Activated CD8-positive, alpha-beta T cell treated with anti-CD3 and anti-CD28 coated beads, Interleukin-2, amount 10 ng/mL, durations not matched to agents 7 days and 5 days (primary cell): ENCODE measurements around the gene RNASE8. TPM values are rescaled to one million over a fixed set of nuclear protein-coding genes. Genes with fewer than 3 reads are reported as not detected.
"Not testable (repeated sequence)": the region's sequence is repeated elsewhere in the genome, so short reads cannot be mapped to it uniquely, and the experiment has no call there.

Experiments
- ATAC-seq: fragments of 150-1000 bp; cut with Tn5 transposase; one replicate; pipeline ENCODE4 v1.10.0; 2021; ENCODE audit warnings: moderate library complexity
- CTCF ChIA-PET: fragments of 350-600 bp; sonication (Branson Sonifier 250); formaldehyde crosslinking; loops from one replicate; lab custom pipeline; 2021; ENCODE audit warnings: antibody characterized with exemption; lab: Charles Lee
- POLR2A ChIA-PET: fragments of 350-600 bp; sonication (Branson Sonifier 250); formaldehyde crosslinking; loops from one replicate; lab custom pipeline; 2021; ENCODE audit warnings: antibody characterized with exemption; lab: Charles Lee
- DNase-seq: peaks from one replicate; pipeline ENCODE4 v3.0.0-alpha.2; 2020
- H3K27ac Mint-ChIP-seq: one replicate; pipeline ENCODE4 v1.8.0; 2021; ENCODE audit warnings: mild to moderate bottlenecking, mixed read lengths
- H3K27me3 Mint-ChIP-seq: one replicate; pipeline ENCODE4 v1.8.0; 2021; ENCODE audit warnings: low read depth, mixed read lengths
- H3K36me3 Mint-ChIP-seq: one replicate; pipeline ENCODE4 v1.8.0; 2021; ENCODE audit warnings: low read depth, mixed read lengths
- H3K4me1 Mint-ChIP-seq: one replicate; pipeline ENCODE4 v1.8.0; 2021; ENCODE audit warnings: low read depth, mixed read lengths
- H3K4me3 Mint-ChIP-seq: one replicate; pipeline ENCODE4 v1.8.0; 2021; ENCODE audit warnings: mild to moderate bottlenecking, mixed read lengths
- H3K9me3 Mint-ChIP-seq: one replicate; pipeline ENCODE4 v1.8.0; 2022; ENCODE audit warnings: mixed read lengths; ENCODE audit not compliant: insufficient read depth
- total RNA-seq, 2 experiments: library from RNA; stranded (reverse); gene quantifications; one replicate each; pipeline ENCODE4 v1.2.3, GENCODE V29; 2021

RNASE8 gene
- total RNA-seq, 2 experiments from 2014 or later: not detected

DNA sequence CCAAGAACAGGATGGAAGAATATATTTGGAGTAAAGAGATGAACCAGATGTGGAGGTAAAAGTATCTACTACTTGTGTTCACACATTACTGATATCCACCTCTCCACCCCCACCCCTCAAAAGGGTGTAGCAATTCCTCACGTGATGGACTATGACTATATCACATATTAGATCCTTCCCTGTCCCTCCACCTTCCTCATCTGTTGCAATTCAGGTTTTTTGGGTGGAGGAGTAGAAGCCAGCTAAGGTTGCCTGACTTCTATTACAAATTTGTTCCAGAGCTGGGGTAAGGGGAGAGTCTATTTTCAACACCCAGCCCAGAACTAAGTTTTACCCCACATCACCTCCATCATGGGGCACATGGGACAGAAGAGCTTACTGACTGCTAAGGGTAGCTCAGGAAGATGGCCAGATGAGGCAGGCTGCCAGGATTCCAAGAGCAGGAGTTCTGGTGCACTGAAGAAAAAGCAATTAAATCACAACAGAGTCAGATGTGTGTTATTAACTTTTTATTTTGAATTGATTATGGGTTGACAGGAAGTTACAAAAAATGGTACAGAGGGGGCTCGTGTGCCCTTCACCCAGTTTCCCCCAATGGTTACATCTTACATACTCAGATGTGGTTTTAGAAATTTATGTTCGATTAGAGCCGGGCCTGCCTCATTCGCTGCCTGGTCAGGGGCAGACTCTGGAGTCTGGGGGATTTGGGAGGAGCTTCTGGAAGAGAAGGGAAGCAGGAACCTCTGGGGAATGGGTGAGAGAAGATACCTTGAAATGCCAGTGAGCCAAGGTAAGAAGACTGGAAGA, 25.1 kb upstream of the RNASE8 start:
- ChIA-PET POLR2A (interaction anchor here (0.6 kb wide), 1 partner anchor 9 kb away, joined by 3 read pairs; no protein-coding TSS in a partner anchor), CTCF (interaction anchor here (0.9 to 12.6 kb wide), 3 partner anchors 17 to 72 kb away, joined by 3 to 117 read pairs (median 8); no protein-coding TSS in a partner anchor)
- H3K36me3 Mint-ChIP-seq: no peaks in the 10 kb centered on the region
- no peak overlapping the region for H3K4me3 Mint-ChIP-seq
- no peaks in the 10 kb centered on the region for H3K9me3 Mint-ChIP-seq
- peaks cover 10% of the 10 kb centered on the region for H3K27me3 Mint-ChIP-seq
- H3K4me1 Mint-ChIP-seq: no peaks in the 10 kb centered on the region
- DNase-seq (no peak), ATAC-seq (no peak)
- H3K27ac Mint-ChIP-seq: no peak overlapping the region

DNA sequence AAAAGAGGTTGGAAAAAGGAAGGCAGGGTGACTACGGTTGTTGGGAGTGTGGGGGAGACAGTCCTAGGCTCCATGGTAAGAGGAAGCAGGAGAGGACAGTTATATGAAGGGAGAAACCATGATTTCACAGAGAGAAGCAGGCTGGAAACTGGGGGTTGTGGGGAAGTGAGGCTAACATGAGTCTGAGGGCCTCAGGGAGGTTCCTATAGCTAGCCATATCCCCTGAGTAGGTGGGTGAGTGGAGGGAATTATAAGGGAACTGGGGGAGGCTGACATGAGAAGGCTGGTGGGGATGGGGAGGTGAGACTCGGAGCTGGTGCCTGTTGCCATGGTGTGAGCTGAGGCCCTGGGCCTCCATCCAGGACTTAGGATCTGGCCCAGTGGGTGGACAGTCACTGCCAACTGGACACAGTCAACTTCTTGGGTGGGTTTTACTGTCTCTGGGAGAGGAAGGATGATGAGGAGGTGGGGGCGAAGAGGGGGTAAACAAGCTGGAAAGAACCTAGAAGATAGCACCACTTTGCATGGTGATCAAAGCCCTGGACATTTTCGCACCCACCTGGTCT, 24.4 kb upstream of the RNASE8 start:
- no peak for DNase-seq
- Mint-ChIP-seq H3K4me1 (no peaks in the 10 kb centered on the region), H3K9me3 (no peaks in the 10 kb centered on the region), H3K36me3 (no peaks in the 10 kb centered on the region), H3K27ac (no peak overlapping the region), H3K4me3 (no peak overlapping the region), H3K27me3 (peaks cover 12% of the 10 kb centered on the region)
- ChIA-PET CTCF (interaction anchor here (2.6 to 12.6 kb wide), 2 partner anchors 18 to 71 kb away, joined by 8 to 117 read pairs; no protein-coding TSS in a partner anchor), POLR2A (interaction anchor here (0.6 to 1.3 kb wide), 2 partner anchors 37 to 546 kb away, joined by 3 to 4 read pairs; partner anchors contain the start of gene ARHGEF40)
- no peak for ATAC-seq

DNA sequence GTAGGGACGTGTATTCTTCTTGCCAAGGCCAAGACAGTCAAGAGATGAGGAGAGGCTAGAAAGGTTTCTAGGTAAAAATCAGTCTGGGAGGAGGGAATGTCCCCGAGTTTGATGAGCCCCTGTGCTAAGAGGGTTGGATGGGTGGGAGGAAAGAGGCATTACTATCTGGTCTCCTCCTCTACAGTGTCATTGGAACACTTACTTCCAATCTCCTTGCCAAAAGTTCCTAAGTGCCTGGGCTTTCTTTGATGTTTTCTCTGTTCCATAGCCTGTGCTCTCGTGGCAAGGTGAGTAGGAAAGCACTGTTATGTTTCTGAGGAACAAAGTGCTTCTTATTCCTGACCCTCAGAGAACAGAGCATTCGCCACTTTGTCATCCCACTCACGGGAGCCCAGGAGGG, 22.9 kb upstream of the RNASE8 start, which contains the start of gene RNASE13:
RNASE13 (minus strand) TSS at position 101 of the 400 bp plus-strand sequence. CDS start 519 bp downstream, outside the sequence.
- H3K9me3 Mint-ChIP-seq: no peaks in the 10 kb centered on the region
- no peak for DNase-seq
- CTCF ChIA-PET: interaction anchor here (1.8 to 12.6 kb wide), 2 partner anchors 19 to 33 kb away, joined by 5 to 117 read pairs; no protein-coding TSS in a partner anchor
- POLR2A ChIA-PET: interaction anchor here (1.3 kb wide), 1 partner anchor 35 kb away, joined by 3 read pairs; the partner anchor contains the start of gene ARHGEF40
- H3K27me3 Mint-ChIP-seq: peaks cover 14% of the 10 kb centered on the region
- no peak within 1 kb of the TSS for H3K4me3 Mint-ChIP-seq
- no peaks in the 10 kb centered on the region for H3K36me3 Mint-ChIP-seq
- H3K4me1 Mint-ChIP-seq: no peaks in the 10 kb centered on the region
- ATAC-seq: no peak
- H3K27ac Mint-ChIP-seq: no peak within 1 kb of the TSS

DNA sequence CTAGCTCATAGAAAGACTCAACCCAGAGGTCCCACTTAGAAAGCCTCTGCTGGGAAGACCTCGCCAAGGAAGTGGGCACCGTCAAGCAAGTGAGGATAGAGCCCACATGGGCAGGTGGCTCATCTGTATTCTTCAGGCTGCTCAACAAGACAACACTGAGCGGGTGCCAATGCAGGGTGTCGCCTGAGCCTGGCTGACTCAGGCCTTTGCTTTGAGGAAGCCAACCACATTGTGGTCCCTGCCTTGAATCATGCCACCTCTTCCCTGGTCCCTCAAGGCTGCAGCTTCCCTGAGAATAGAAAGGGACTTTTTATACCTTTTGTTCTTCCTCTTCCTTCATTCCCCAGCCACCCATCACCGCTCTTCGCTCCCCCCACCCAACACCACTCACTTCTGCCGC, 20.9 kb upstream of the RNASE8 start:
- Mint-ChIP-seq H3K9me3 (no peaks in the 10 kb centered on the region), H3K4me3 (no peak overlapping the region), H3K27me3 (peaks cover 16% of the 10 kb centered on the region), H3K36me3 (no peaks in the 10 kb centered on the region), H3K27ac (no peak overlapping the region), H3K4me1 (no peaks in the 10 kb centered on the region)
- no peak for DNase-seq
- ChIA-PET CTCF (interaction anchor here (1.8 to 12.6 kb wide), 2 partner anchors 21 to 31 kb away, joined by 5 to 117 read pairs; no protein-coding TSS in a partner anchor), POLR2A (no interaction called here)
- ATAC-seq: no peak

DNA sequence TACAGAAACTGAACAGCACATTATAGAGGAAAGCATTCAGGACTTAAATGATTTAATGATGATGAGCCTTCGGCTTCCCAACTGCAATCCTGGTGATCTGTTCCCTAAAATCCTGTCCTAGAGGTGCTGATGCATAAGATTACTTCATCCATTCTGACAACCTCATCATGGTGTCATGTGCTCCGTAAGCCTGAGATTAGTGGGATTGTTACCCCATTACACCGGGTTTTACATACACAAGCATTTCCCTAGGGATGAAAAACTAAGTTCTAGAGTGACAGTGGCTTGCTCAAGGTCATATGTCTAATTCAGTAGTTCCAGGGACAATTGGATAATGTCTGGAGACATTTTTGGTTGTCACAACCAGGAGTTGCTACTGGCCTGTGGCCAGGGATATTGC, 20.5 kb upstream of the RNASE8 start:
- no peaks in the 10 kb centered on the region for H3K36me3 Mint-ChIP-seq
- H3K4me3 Mint-ChIP-seq: no peak overlapping the region
- no peak overlapping the region for H3K27ac Mint-ChIP-seq
- H3K27me3 Mint-ChIP-seq: peaks cover 18% of the 10 kb centered on the region
- DNase-seq (no peak), ATAC-seq (no peak)
- no peaks in the 10 kb centered on the region for H3K4me1 Mint-ChIP-seq
- ChIA-PET CTCF (interaction anchor here (12.6 kb wide), 1 partner anchor 21 kb away, joined by 117 read pairs; no protein-coding TSS in a partner anchor), POLR2A (no interaction called here)
- no peaks in the 10 kb centered on the region for H3K9me3 Mint-ChIP-seq

DNA sequence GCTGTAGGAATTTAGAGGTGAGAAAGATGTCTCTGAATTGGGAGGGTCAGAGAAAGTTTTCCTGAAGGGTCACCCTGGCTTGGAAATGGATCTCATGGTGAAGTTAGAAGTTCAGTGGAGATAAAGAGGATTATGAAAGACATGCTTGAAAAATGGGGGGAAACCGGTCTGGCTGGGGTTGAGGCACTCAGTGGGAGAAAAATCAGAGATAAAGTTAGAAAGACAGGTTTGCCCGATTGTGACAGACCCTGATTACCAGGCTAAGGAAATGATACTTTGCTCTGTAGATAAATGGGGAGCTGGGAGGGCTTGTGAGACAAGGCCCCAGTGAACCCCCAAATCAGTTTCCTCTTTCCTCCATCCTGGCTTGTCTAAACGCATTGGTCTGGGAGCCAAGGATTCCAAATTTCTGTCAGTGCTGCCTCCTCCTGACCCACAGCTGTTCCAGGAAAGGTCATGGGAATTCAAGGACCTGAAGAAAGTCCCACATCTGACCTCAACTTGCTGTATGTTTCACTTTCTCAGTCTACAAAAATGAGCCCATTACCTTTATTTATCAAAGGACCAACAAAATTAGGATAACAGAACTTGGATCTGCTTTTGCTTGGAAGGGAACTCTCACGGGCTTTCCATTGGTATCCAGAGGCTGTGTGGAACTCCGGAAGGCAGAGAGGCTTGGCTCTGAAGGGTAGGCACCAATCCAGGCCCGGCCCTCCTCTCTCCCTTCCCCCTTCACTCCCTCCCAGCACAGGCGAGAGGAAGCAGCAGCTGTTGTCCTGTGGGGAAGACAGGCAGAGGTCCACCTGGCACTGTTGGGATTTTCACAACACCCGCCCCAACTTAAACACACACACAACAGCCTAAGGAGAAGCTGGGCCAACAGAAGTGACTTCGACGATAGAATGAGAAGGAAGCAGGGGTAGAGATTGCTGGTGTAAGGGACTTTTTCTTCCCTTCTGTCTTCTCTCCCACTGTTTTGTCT, 18.9 kb upstream of the RNASE8 start:
- CTCF ChIA-PET: interaction anchor here (1.1 to 7.2 kb wide), 3 partner anchors 25 to 33 kb away, joined by 6 to 172 read pairs (median 6); no protein-coding TSS in a partner anchor
- DNase-seq: no peak
- H3K9me3 Mint-ChIP-seq: no peaks in the 10 kb centered on the region
- no peak overlapping the region for H3K27ac Mint-ChIP-seq
- peaks cover 18% of the 10 kb centered on the region for H3K27me3 Mint-ChIP-seq
- ATAC-seq: no peak
- no peaks in the 10 kb centered on the region for H3K4me1 Mint-ChIP-seq
- POLR2A ChIA-PET: no interaction called here
- H3K36me3 Mint-ChIP-seq: no peaks in the 10 kb centered on the region
- no peak overlapping the region for H3K4me3 Mint-ChIP-seq

DNA sequence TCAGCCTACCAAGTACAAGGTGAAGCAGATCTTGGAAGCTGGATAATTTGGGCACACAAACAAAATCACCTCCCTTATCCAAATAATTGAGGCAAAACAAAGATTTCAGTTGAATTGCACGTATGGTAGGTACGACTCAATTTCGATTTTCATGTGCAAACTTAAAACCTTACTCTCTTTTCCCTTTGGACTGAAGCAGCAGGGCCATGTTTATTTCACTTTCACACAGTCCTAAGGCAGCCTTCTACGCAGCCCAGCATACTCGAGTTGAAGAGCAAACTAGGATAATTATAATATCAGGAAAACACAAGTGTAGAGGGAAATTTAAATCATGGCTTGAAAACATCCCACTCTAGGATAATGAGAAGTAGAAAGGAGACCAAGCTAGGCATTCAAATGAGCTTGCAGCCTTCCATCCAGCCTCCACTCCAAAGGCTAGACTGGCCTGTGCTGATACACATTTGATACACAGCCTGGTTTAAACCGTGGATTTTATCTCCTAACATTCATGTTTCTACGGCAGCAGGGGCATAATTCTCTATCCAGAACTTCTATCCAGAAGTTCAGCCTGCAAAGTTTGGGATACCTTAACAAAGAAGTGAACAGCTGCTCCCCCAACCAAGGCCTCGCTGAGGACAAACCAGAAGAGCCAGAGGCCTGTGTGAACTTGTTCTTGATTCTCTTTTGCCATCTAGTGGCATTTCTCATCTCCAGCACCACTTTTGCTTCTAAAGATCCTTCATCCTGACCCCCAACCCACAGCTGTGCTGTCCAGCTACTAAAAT, 17.8 kb upstream of the RNASE8 start:
- Mint-ChIP-seq H3K4me3 (no peak overlapping the region), H3K27me3 (peaks cover 22% of the 10 kb centered on the region), H3K4me1 (peaks cover 6% of the 10 kb centered on the region), H3K36me3 (no peaks in the 10 kb centered on the region), H3K9me3 (no peaks in the 10 kb centered on the region), H3K27ac (no peak overlapping the region)
- ATAC-seq: peak; percentile 67
- ChIA-PET POLR2A (interaction anchor here (1.2 kb wide), 1 partner anchor 25 kb away, joined by 3 read pairs; no protein-coding TSS in a partner anchor), CTCF (interaction anchor here (0.7 to 7.2 kb wide), 17 partner anchors 8 to 358 kb away, joined by 3 to 172 read pairs (median 6); partner anchors contain the start of genes ARHGEF40 and TPPP2)
- peak; percentile 29 for DNase-seq

DNA sequence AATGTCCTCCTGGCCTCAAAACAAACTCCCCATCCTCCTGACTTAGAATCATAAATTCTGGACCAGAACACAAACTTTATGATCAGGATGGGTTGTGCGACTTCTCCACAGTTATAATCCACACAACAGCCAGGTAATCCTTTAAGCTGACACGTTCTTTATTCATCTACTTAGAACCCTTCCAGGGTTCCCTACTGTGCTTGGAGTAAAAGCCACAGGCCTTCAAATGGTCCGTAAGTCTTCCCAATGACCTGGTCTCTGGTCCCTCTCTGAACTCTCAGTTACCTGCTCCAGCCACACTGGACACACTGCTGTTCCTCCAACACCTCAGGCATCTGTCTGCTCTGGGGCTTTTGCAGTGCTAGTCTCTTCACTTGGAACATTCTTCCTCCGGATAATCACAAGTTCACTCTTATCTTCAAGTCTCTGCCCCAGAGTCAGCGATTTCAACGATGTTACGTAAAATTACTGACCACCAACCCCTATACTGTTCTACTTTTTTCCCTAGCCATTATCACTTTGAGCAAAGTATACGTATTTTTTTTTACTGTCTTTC, 17.2 kb upstream of the RNASE8 start:
- POLR2A ChIA-PET: interaction anchor here (1.2 kb wide), 1 partner anchor 25 kb away, joined by 3 read pairs; no protein-coding TSS in a partner anchor
- Mint-ChIP-seq H3K36me3 (no peaks in the 10 kb centered on the region), H3K27ac (no peak overlapping the region), H3K4me1 (peaks cover 6% of the 10 kb centered on the region), H3K4me3 (no peak overlapping the region), H3K9me3 (no peaks in the 10 kb centered on the region), H3K27me3 (peaks cover 27% of the 10 kb centered on the region)
- peak; percentile 35 for ATAC-seq
- no peak for DNase-seq
- CTCF ChIA-PET: interaction anchor here (0.7 to 7.2 kb wide), 18 partner anchors 8 to 359 kb away, joined by 3 to 172 read pairs (median 6); partner anchors contain the start of genes ARHGEF40, NDRG2 and TPPP2

DNA sequence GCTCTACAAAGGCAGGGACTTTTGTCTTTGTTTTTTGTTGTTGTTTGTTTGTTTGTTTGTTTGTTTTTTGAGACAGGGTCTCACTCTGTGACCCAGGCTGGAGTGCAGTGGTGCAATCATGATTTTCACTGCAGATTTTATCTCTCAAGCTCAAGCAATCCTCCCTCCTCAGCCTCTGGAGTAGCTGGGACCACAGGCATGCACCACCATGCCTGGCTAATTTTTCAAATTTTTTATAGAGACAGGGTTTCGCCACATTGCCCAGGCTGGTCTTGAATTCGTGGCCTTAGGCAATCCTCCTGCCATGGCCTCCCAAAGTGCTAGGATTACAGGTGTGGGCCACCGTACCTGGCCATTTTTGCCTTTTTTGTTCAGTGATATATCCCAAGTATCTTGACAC, 16.7 kb upstream of the RNASE8 start:
- H3K4me1 Mint-ChIP-seq, DNase-seq, POLR2A ChIA-PET, H3K4me3 Mint-ChIP-seq, H3K36me3 Mint-ChIP-seq, ATAC-seq, H3K9me3 Mint-ChIP-seq, H3K27ac Mint-ChIP-seq: not testable (repeated sequence)
- CTCF ChIA-PET: interaction anchor here (0.7 to 7.2 kb wide), 14 partner anchors 12 to 71 kb away, joined by 3 to 172 read pairs (median 6); partner anchors contain the start of genes NDRG2 and TPPP2
- peaks cover 31% of the 10 kb centered on the region for H3K27me3 Mint-ChIP-seq
